ENCODE results near the gene ZGLP1.

DNA sequence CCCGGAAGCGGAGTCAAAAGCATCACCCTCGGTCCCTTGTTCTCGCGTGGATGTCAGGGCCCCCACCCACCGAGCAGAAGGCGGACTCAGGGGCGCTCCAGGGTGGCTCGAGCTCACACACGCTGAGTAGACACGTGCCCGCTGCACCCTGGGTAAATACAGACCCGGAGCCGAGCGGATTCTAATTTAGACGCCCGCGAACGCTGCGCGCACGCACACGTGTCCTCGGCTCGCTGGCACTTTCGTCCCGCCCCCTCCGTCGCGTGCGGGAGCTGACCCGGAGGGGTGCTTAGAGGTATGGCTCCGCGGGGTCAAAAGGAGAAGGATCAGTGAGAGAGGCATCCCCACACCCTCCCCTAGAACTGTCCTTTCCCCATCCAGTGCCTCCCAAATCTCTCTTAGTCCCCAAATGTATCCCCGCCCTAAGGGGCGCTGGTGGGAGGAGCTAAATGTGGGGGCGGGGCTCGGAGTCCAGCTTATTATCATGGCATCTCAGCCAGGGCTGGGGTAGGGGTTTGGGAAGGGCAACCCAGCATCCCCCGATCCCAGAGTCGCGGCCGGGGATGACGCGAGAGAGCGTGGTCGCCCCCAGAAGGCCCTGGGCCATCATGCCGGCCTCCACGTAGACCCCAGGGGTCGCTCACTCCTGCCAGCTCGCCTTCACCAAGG lies 20.3 kb downstream of the ZGLP1 start:
- TF ChIP-seq TAF1 (IDR thresholded peaks at IDR 0.05; ENCODE audit: borderline replicate concordance, insufficient read depth, low read length): no peak
- no peak for TF ChIP-seq POLR2AphosphoS5 (IDR thresholded peaks at IDR 0.05; ENCODE audit: low read depth, low read length)
- no peak for TF ChIP-seq FOXP2 (optimal IDR thresholded peaks at IDR 0.05; ENCODE audit: borderline replicate concordance, extremely low read depth, extremely low read length, insufficient read depth)
- TF ChIP-seq SIN3A (IDR thresholded peaks at IDR 0.05; ENCODE audit: borderline replicate concordance, insufficient read depth, low read length): no peak
